HG03469 (cell line): Measurements from ENCODE around the gene WDFY3.

Experiments used
- ATAC-seq: cut with Tn5 transposase; IDR thresholded peaks from one replicate; pipeline ENCODE4 v1.9.1; 2021; ENCODE audit warnings: mild to moderate bottlenecking, moderate library complexity, moderate number of reproducible peaks; ENCODE audit not compliant: unreplicated experiment

The WDFY3 gene

DNA sequence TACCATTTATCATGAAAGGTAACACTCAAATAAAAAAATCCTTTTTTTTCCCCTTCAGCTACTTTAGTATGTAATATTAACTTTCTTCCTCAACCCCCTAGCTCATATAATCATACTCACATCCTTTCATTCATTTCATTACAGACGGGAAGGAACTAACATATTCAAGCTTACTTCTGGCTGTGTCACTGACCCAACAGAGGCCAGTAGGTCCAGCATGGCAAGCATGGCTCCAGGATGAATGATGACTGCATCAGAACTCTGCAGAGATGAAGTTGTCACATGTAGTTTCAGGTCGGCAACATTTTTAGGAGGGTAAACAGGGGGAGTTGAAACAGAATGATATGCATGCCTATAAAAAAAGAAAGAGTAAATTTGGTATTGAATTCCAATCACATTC, 163.4 kb downstream of the WDFY3 start:
- no peak for ATAC-seq

DNA sequence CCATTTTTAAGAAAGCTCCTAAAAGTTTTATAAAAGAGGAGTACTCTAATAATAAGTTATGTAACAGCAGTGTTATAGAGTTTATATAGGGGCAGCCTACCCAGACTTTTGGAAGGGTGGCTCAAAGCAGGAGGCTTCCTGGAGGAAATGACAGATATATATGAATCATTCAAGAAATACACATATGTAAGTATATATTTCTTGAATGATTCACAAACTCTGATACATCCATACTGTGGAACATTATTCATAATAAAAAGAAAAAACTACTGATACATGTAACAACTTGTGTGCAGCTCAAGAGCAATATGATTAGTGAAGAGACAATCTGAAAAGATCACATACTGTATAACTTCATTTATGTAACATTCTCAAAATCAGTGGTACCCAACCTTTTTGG, 166.2 kb downstream of the WDFY3 start:
- no peak for ATAC-seq

DNA sequence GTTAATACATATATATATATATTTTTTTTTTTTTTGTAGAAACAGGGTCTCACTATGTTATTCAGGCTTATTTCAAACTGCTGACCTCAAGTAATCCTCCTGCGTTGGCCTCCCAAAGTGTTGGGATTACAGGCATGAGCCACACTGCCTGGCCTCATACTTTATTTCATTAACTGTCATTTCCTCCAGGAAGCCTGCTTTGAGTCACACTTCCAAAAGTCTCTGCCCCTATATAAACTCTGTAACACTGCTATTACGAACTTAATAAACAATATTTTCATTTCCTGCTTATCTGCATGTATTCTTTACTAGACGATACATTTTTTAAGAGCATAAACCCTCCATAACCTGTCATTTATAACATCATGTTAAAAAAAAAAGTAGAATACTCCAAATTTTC, 167.2 kb downstream of the WDFY3 start:
- no peak for ATAC-seq

DNA sequence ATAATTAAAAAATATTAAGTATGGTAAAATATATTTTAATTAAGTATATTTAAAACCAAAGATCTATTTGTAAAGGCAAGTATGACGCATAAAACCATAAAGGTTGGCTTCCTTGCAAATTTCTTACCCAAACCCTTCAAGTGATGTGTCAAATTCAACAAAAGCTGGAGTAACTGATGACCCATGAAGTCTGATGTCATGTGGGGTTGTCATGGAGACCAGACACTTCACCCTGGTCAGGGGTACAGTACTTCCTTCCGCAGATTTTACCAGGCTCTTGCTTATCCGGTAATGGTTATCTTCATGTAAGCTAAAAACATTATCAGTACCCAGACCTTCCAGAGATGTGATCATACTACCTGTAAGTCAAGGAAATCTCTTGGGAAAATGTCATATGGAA, 170.1 kb downstream of the WDFY3 start:
- ATAC-seq: no peak

DNA sequence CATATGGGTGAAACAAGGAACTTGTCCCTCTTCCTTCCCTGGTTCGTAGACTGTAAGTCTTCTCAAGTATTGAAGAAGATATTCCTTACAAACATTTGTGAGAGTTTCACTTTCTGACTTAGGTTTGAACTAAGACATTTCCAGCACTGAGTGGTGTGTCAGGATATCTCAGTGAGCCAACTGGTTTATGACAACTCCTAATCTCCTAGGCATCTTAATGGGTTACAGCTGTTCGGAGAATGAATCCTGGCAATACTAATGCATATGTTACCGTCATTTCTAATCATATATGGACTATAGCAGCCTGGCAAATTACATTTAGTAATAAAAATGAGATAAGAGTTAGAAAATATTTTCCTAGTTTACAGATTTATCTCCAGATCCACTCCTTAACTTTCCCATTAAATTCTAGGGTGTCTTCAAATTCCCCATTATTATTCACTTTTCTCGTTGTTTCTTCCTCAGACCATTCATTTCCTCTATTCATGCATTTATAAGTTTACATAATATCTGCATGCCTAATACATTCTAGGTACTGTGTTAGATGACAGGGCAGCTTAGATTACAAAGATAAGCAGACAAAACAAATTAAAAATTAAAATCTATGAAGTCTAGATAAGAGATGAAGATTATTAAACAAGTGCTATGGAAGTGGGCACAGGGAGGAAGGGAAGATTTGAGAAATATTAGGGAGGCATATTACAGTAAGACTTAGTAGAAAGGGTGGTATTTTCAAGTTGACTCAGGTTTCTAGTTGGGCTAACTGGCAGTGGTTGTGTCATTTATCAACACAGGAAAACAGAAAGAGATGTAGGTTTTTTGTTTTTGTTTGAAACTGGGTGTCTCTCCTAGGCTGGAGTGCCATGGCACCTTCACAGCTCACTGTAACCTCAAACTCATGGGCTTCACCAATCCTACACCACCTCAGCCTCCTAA, 173.9 kb downstream of the WDFY3 start:
- no peak for ATAC-seq

DNA sequence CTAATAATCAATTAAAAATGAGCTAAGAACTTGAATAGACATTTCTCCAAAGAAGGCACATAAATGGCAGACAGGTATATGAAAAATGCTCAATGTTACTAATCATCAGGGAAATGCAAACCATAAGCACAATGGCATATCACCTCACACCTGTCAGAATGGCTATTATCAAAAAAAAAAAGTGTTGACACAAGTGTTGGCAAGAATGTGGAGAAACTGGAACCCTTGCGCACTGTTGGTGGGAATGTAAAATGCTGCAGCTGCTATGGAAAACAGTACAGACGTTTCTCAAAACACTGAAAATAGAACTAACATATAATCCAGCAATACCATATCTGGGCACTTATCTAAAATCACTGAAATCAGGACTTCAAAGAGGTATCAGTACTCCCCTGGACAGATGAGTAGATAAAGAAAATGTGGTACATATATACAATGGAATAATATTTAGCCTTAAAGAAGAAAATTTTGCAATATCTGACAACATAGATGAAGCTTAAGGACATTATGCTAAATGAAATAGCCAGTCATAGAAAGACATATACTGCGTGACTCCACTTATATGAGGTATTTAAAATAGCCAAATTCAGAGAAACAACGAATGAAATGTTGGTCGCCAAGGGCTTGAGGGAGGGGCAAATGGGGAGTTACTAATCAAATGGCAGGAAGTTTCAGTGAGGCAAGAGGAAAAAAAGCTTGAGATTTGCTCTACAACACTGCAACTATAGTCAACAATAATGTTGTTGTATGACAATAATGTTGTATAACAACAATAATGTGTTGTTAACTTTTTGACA, 175.5 kb downstream of the WDFY3 start:
- no peak for ATAC-seq

- ATAC-seq: no peak
These were observed 180.0 kb downstream of the WDFY3 start for GRCh38 chr4:84786478-84786877.

- no peak for ATAC-seq
These were observed 184.0 kb downstream of the WDFY3 start for GRCh38 chr4:84782517-84782916.

DNA sequence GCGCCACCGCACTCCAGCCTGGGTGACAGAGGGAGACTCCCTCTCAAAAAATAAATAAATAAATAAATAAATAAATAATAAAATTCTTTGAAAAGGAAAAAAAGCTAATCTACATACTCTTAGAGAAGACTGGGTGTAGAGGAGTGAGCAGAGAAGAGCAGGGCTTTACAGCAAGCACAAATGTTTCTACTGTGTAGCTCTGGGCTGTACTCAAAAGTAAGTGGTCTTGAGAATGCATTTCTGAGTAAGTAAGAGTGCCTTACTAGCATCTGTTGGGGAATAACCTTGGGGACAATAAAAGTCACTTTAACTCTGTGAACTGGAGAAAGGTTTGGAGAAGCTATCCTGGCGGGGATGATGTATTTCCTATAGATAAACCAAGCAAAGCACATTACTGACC, 185.8 kb downstream of the WDFY3 start:
- no peak for ATAC-seq

GRCh38 chr4:84778041-84778440, 188.4 kb downstream of the WDFY3 start:
- ATAC-seq: no peak

GRCh38 chr4:84767168-84767567, 199.3 kb downstream of the WDFY3 start:
- no peak for ATAC-seq

DNA sequence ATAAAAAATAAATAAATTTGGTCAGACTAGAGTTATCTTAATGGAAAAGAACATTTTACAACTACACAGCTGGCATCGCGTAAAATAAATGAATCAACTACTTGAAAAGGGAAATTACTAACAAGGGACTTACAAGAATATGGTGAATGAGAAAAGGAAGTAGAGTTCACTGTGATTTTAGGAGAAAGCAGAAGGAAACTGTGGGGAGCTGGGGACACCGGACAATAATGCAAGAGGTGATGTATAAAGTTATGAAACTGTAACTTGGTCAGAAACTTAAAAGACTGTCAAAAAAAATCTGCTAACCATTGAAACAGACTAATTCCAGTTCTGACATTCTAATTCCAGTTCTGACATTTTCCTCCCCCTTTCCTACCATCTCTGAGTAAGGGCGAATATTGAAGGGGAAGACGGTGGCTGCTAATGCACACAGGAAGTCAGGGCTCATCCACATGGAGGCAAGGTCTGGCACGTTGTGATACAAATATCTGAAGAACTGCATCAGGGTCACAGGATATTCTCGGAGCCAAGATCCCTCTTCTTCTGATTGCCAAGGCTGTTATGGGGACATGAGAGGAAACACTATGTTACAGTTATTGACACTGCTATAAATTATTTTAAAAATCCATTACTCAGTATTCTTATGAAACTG, 213.0 kb downstream of the WDFY3 start:
- no peak for ATAC-seq

GRCh38 chr4:84751707-84752106, 214.8 kb downstream of the WDFY3 start:
- ATAC-seq: no peak

DNA sequence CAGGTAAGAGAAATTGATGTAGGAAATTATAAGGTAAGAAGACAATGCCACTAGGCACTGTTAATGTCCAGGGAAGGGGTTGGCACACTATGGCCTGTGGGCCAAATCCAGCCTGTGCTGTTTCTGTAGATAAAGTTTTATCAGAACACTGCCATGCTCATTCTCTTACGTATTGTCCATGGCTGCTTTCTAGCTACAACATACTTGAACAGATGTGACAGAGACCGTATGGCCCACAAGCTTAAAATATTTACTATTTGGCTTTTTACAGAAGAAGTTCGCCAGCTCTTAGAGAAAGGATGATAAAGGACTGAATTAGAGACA, 215.6 kb downstream of the WDFY3 start:
- no peak for ATAC-seq

DNA sequence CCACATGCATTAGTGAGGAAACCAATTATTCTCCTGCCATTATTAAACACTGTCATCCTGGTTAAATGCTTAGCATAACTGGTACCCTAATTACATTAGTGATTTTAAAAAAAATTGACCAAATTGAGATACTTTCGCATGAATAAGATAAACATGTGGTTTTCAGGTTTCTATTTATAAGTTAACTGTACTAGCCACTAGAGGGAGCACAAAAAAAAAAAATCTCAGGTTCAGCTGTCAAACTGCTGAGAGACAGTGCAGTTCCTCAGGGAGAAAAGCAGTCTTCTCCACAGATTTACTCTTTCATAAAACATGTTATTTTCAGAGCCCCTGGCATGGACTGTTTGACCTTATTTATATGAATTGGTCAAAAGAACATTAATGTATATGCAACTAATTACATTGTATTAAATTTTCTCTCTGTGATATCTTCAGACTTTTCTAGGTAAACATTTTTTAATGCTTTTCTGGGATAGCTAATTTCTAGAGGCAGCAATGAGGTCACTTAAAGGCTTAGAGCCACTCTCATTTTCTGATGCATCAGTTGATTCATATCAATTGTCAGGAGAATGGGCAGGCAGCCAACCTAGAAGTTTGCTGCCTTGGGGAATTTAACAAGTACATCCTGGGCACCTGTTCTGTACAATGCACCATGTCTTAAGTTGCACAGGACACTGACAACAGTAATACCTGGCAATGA, 216.1 kb downstream of the WDFY3 start:
- peak; percentile 65 for ATAC-seq

GRCh38 chr4:84740057-84740456, 226.4 kb downstream of the WDFY3 start:
- ATAC-seq: no peak

DNA sequence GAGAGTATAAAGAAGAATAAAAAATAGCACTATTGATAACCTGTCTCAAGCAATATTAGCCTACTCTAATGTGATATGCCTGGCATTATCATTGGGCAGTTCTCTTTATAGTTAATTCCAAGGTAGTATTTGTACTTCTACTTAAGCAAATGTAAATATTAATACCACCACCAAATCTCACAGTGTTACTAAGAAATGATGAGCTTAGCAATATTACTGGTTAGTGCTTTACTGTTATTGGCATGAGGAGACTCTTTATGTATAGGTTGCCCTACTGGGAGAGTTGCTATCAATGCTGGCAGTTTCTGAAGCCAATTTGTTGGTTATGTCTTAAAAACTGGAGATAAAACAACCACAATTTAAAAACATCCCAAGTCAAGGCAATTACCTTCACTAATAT, 227.9 kb downstream of the WDFY3 start:
- ATAC-seq: no peak

DNA sequence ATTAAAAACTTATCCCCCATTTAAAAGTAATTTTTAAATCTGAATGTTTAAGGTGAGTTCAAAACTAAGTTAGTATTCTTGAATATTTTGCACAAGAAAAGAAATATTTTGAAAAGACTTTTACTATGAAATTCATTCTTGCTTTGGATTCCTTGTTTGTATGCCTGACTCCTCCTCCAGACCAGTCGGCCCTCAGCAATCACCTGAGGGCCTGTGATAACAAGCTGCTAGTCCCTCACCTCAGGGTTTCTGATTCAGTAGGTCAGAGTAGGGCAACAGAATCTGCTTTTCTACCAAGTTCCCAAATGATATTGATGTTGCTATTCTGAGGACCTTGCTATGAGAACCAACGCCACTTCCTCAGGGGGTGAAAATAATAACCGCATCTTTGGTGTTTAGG, 228.8 kb downstream of the WDFY3 start:
- ATAC-seq: no peak

GRCh38 chr4:84734037-84734436, 232.5 kb downstream of the WDFY3 start:
- ATAC-seq: no peak

DNA sequence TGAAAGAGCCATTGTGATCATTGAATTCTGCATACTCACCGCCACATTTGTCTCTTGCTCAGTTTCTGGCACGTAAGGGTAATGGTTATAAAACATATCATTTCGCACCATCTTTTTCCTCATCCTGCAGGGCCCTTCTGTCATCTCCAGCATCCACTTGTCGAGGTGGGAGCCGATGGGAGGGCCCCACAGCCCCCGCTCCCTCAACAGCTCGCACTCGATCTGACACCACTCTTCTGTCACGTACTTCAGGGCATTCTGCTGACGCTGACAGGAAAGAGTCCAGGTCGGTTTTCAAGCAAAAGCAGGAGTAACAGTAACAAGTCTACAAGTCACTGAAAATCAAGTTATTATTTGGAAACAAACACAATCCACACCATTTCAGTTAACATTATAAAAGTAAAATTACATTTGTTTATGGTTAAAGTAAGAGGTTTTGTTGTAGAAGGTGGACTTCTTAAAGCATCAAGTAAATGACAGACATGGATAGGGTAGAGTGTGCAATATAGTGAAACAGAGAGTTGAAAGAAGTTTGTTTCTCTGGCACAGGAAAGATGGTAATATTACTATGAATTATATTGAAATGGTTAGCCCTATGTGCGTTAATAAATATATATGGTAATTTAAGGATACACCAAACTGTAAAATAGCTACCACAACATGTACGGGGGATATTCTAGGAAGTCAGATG, 233.0 kb downstream of the WDFY3 start:
- no peak for ATAC-seq
